NCI-H526 treated with DMSO at 0.1 percent for 48 hours (cell line): ENCODE results near the gene GRM1.

Experiments
- DNase-seq: peaks from one replicate; lab custom pipeline; 2025; lab: John Stamatoyannopoulos, UW

GRM1 gene

GRCh38 chr6:146281651-146282362 lies 252.9 kb downstream of the GRM1 start:
- DNase-seq = no peak

- DNase-seq = no peak
Observed at GRCh38 chr6:146282837-146283236, 254.0 kb downstream of the GRM1 start.

GRCh38 chr6:146284311-146284710 lies 255.4 kb downstream of the GRM1 start:
- DNase-seq = no peak

DNA sequence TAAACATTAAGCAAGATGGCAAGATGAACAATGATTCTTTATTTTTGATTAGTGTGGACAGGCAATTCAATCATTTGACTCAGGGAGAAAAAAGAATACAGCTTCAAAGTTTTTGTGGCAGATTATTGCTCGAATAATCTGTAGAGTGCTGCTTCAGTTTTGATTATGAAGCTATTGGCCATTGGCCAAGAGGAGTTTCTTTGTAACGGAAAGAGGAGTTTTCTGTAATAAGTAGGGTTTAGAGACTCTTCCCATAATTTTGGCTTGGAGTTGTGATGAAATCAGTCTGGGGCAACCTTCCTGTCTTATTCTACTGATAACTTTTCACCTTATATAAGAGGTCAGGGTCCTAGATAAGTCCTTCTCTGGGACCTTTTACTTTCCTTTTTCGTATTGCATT lies 258.1 kb downstream of the GRM1 start:
- no peak for DNase-seq

DNA sequence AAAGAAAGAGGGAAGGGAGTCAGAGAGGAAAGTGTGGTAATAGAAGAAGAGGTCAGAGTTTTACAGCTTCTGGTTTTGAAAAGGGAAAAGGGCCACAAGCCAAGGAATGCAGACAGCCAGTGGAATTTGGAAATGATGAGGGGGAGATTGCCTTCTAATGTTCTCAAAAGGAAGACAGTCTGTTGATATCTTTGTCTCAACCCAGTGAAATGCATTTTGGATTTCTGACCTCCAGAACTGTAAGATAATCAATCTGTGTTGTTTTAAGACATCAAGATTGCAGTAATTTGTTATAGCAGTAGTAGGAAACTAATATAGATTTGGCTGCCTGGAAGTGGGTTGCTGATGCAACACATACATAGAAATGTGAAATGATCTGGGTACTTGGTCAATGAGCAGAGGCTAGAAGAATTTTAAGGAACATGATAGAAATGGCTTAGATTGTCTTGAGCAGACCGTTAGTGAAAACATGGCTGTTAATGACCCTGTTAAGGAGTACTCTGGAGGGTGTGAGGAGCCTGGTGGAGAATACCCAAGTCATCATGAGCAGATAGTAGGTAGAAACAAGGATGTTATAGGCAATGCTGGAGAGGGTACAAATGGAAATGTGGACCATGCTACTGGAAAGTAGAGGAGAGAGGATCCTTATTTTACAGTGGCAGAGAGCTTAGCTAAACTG lies 259.0 kb downstream of the GRM1 start:
- no peak for DNase-seq

DNA sequence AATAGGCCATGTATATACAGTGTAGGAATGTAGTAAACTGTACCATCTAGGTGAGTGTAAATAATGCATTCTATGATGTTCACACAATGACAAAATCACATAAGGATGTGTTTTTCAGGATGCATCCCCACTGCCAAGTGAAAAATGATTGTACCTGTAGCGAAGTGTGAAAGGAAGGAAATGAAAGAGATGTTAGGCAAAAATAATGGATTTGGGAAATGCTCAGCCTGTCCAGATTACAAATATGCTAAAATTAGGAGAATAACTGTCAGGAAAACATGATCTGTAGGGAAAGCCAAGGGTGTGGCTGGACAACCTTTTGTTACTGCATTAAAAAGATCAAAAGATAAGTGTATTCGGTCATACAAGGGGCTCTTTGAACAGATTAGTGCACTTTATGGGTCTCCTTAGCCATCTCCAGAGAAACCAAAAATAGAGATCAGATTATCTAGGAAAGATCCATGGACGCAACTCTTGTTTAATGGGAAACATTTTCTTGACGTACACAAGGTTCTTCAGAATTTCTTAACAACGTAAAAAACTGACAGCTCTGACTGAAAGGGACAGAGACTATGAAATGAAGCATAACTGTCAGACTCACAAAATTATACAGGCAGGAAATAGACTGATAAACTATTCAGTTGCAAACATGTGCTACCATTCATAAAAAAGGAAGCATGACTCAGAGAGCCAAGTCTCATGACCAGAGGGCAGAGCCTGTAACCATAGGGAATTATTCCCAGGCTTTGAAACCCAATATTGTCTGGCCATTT lies 261.1 kb downstream of the GRM1 start:
- no peak for DNase-seq

- DNase-seq = no peak
Observed at GRCh38 chr6:146290589-146290901, 261.7 kb downstream of the GRM1 start.

DNA sequence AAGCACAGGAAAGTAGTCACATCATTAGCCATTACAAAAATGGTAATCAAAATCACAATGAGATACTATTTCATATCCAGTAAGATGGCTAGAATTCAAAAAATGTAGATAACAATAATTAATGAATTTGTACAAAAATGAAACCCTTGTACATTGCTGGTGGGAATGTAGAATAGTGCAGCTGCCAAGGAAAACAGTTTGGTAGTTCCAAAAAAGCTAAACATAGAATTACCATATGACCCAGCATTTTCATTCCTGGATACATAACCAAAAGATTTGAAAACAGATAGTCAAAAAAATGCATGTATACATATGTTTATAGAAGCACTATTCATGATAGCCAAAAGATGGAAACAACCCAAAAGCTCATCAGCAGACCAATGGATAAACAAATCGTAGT lies 263.6 kb downstream of the GRM1 start:
- DNase-seq = no peak

- no peak for DNase-seq
Observed at GRCh38 chr6:146295695-146296094, 266.8 kb downstream of the GRM1 start.

DNA sequence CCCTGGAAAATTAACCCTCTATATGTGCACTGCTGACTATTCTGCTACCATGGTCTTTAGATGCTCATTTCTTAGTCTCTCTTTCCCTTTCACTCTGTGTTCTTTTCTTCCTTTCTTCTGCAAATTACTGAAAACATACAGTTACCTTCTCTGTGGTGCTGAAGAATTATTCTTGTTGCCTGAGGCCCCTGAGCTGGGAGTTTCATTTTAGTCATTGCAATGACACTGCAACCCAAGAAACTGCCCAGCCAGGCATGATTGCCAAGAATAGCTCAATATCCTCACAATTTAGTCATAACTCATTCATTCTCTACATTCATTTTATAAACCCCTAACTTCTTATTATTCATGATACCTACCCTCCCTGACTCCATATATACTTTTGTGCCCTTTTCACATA lies 269.0 kb downstream of the GRM1 start:
- DNase-seq = no peak

GRCh38 chr6:146300521-146300920 lies 271.7 kb downstream of the GRM1 start:
- no peak for DNase-seq

DNA sequence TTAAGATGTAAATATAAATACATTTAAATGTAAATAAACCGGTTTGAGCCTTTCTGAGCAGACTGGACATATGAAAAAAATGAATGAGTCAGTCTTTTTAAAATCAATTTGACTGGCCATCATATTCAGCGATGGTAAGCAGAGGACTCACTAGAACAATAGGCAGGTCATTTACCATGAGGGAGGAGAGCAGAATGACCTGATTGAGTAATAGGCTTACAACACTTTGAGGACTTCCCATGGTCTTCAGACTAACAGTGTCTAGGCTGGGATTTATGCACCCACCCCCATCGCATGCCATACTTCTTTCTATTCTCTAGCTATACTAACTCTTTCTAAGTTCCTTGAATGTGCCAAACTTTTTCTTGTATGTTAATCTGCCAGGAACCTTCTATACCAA lies 272.9 kb downstream of the GRM1 start:
- DNase-seq = no peak

GRCh38 chr6:146302994-146303393 lies 274.1 kb downstream of the GRM1 start:
- no peak for DNase-seq

- DNase-seq = no peak
Observed at GRCh38 chr6:146304181-146304580, 275.3 kb downstream of the GRM1 start.

- DNase-seq = no peak
Observed at GRCh38 chr6:146305092-146305491, 276.2 kb downstream of the GRM1 start.

GRCh38 chr6:146305951-146306350 lies 277.1 kb downstream of the GRM1 start:
- DNase-seq = no peak

- DNase-seq = no peak
Observed at GRCh38 chr6:146310628-146311027, 281.8 kb downstream of the GRM1 start.

DNA sequence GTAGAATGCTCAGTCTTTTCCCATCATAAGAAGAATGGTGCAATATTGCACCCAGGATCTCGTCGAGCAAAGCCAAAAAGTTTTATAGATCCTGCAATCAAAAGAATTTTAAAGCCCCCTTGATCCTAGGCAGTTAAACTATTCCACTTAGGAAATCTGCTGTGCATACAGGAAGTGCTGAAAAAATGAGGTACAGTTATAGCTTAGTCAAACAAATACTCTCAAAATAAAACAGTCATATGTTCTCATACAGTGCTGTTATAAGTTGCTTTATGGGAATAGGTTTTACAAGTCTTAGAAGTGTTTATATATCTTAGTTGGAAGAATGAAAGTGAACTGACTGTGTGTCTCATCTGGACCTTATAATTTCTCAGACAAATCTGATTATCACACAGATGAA lies 282.2 kb downstream of the GRM1 start:
- no peak for DNase-seq

GRCh38 chr6:146312608-146313007 lies 283.7 kb downstream of the GRM1 start:
- DNase-seq = no peak

DNA sequence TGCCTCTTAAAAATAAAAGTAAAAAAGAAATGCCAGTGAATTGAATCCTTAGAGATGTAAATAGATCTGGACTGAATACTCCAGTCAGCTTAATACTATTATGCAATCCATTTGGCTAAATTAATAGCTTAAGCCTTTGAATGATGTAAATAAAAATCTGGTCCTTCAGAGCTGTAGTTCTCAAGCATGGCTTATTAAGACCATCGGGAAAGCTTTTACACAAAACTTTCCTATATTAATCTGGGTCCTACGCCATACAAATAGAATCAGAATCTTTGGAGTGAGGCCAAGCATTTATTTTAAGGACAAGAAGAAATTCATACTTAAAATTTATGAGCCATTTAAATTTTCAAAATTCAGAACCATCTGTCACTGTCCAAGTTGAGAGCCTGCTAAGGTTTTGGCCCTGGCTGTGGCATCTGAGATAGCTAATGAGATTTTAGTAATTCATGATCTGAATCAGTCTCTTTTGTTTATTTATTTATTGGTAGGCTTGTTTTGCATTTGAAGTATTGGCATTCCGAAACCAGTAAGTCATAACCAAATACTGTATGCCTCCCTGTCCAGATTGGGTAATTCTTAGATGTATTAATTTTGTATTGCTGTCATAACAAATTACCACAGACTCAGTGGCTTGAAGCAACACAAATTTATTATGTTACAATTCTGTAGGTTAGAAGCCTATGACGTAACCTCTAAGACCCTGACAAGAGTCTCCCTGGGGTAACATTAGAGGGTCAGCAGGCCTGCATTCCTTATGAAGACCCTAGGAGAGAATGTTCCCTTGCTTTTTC lies 286.7 kb downstream of the GRM1 start:
- DNase-seq = no peak

GRCh38 chr6:146316175-146316495 lies 287.3 kb downstream of the GRM1 start:
- no peak for DNase-seq

GRCh38 chr6:146331013-146331412 lies 302.2 kb downstream of the GRM1 start:
- DNase-seq = no peak

DNA sequence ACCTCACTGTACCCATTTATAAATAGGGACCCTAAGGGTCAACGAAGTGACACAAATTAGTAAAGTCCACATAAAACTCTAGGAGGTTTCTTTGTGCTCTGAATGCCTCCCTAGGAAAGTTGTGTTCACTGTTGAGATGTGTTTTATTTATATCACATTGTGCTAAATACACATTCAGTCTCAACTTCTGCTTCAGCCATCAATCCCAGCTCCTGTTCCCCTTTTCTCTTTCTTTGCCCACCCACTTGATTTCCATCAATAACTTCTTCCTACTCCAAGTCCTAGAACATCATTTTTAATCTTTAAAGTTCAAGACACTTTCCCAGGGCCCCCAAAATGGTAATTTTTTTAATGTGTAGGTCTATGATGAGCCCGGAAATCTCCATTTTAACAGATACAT lies 306.5 kb downstream of the GRM1 start:
- DNase-seq = no peak
